Hematopoietic multipotent progenitor cell treated with erythropoietin and hydrocortisone succinate and interleukin-3 and kit ligand, for 15 days (in vitro differentiated cells): ENCODE measurements around the gene MUC3A.
"Not testable (repeated sequence)": the region's sequence is repeated elsewhere in the genome, so short reads cannot be mapped to it uniquely, and the experiment has no call there.

Experiments used
- DNase-seq: peaks from one replicate; pipeline ENCODE4 v3.0.0-alpha.2; 2015; ENCODE audit warnings: low spot score

MUC3A gene, protein sequence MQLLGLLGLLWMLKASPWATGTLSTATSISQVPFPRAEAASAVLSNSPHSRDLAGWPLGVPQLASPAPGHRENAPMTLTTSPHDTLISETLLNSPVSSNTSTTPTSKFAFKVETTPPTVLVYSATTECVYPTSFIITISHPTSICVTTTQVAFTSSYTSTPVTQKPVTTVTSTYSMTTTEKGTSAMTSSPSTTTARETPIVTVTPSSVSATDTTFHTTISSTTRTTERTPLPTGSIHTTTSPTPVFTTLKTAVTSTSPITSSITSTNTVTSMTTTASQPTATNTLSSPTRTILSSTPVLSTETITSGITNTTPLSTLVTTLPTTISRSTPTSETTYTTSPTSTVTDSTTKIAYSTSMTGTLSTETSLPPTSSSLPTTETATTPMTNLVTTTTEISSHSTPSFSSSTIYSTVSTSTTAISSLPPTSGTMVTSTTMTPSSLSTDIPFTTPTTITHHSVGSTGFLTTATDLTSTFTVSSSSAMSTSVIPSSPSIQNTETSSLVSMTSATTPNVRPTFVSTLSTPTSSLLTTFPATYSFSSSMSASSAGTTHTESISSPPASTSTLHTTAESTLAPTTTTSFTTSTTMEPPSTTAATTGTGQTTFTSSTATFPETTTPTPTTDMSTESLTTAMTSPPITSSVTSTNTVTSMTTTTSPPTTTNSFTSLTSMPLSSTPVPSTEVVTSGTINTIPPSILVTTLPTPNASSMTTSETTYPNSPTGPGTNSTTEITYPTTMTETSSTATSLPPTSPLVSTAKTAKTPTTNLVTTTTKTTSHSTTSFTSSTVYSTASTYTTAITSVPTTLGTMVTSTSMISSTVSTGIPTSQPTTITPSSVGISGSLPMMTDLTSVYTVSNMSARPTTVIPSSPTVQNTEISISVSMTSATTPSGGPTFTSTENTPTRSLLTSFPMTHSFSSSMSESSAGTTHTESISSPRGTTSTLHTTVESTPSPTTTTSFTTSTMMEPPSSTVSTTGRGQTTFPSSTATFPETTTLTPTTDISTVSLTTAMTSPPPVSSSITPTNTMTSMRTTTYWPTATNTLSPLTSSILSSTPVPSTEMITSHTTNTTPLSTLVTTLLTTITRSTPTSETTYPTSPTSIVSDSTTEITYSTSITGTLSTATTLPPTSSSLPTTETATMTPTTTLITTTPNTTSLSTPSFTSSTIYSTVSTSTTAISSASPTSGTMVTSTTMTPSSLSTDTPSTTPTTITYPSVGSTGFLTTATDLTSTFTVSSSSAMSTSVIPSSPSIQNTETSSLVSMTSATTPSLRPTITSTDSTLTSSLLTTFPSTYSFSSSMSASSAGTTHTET (N-terminal part only)

DNA sequence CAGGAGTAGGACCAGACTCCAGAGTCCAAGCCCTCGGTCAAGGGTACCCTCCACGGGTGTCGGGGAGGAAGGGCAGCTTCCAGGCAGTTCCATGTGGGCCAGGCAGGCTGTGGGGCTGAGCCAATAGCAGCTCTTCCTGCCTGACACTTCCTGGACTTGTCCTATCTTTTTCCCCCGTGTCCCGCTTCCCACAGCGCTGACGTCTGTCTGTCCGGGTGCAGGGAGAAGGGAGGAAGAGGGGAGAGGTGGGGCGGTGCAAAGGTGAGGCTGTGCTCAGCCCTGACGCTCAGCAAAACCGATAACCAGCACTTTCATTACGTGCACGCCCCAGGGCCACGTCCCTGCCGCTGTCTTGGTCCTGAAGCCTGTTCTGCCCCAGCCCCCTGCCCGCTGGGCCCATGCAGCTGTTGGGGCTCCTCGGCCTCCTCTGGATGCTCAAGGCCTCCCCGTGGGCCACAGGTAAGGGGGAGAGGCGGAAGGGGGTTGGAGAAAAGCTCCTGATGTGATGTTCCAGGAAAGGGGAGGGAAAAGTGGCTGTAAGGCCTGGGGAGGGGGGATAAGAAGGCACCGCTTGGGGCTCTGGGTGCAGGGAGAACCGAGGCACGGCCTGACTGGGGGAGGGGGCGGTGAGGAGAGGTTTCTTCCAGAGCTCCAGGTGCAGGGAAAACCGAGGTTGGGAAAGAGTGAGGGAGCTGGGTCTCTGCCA lies at the start of gene MUC3A:
MUC3A (plus strand) TSS at position 308 of the 706 bp plus-strand sequence; CDS start at position 399, 91 bp downstream.
- DNase-seq, result no peak

DNA sequence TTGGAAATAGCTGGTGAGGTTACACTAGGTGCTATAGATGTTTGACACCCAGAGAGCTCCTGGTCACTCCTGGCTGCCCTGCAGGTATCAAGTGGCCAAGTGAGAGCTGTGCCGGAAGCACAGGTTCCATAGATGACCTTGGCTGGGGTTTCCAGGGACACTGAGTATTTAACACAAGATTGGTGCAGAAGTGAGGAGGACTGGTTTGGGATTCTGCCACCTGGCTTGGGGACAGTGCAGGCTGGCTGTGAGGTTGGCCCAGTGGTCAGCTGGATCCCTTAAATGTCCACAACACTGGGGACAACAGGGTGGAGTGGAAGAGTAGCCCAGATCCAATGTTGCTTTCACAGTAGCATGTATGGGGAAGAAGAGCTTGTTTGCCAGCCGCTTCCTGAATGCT lies 48.4 kb upstream of the MUC3A start:
- no peak for DNase-seq

DNA sequence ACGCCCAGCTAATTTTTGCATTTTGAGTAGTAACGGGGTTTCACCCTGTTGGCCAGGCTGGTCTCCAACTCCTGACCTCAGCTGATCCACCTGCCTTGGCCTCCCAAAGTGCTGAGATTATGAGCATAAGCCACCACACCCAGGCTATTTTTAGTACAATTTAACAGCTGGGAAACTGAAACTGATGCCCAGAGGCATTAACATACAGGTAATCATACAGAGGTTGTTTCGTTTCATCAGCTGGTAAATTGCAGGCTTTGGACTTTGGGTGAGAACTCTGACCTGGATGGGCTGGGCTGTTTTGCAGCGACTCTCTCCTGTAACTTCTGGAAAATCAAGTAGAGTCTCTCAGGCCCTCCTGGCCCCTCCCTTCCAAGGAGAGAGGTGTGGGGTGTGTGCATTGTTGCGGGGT lies 47.4 kb upstream of the MUC3A start:
- no peak for DNase-seq

DNA sequence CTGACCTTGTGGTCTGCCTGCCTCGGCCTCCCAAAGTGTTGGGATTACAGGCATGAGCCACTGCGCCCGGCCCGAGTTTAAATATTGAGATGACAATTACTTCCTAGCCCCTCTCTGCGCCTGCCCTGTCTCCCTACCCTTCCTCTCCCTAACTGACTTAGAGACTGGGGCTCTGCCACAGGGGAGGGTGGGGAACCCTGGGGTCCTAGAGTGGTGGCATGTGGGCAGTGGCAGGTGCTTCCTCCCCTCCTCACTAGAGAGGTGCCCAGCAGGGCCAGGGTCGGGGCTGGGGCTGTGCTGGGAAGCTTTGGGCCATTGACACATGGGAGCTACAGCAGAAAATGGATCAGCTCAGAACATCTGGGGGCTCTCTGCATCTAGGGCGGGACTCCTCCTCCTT lies 46.7 kb upstream of the MUC3A start:
- DNase-seq, result no peak

- DNase-seq, result no peak
Observed at GRCh38 chr7:100908512-100908911, 40.8 kb upstream of the MUC3A start.

GRCh38 chr7:100910443-100910842 lies 38.9 kb upstream of the MUC3A start:
- DNase-seq, result not testable (repeated sequence)

DNA sequence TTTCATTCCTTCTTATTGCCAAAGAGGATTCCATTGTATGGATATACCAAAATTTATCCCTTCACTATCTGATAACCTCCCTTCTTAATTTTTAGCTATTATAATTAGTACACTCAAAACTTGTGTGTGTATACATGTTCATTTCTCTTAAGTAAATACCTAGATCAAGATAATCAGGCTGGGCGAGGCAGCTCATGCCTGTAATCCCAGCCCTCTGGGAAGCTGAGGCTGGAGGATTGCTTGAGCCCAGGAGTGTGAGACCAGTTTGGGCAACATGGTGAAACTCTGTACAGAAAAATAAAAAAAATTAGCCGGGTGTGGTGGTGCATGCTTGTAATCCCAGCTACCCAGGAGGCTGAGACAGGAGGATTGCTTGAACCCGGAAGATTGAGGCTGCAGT lies 37.9 kb upstream of the MUC3A start:
- DNase-seq, result no peak

DNA sequence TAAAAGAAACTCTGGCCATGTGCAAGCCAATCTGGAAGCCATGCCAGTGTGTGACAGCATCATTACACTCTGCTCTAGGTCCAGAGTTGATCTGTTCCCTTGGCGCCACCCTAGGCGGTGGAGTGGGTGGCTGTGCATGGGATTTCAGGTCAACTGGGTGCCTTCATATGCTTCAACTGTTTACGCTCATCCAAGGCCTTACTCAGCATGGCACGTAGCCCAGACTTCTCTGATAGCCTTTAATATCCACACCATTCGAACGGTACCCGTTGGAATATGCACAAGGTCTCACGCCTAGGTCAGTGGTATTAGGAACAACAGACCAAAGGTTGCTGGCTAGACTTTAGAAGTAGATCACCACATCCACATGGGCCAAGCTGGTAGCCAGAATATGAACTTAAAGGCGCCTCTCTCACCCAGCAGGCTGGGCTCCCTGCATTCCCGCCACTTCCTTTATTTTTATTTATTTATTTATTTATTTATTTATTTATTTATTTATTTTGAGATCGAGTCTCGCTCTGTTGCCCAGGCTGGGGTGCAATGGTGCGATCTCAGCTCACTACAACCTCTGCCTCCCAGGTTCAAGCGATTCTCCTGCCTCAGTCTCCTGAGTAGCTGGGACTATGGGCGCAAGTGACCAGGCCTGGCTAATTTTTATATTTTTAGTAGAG lies 35.0 kb upstream of the MUC3A start:
- no peak for DNase-seq

DNA sequence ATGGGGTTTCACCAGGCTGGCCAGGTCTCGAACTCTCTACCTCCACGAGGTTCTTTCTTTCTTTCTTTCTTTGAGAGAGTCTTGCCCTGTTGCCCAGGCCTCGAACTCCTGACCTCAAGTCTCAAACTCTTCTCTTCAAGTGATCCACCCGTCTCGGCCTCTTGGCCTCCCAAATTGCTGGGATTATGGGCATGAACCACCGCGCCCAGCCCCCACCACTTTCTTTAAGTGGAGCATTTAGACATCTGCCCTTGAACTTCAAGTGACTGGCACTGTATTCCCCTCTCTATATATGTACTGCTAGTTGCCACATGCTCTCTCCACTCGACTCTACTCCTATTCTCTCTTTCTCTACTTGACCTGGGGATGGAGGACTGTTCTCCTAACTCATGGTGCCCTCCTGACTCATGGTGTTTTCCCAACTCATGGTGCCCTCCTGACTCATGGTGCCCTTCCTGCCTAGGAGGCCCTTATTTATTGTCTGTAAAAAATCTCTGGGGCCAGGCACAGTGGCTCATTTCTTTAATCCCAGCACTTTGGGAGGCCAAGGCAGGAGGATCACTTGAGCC lies 34.4 kb upstream of the MUC3A start:
- peak; percentile 19 for DNase-seq

GRCh38 chr7:100919335-100919734 lies 30.0 kb upstream of the MUC3A start:
- DNase-seq, result not testable (repeated sequence)

DNA sequence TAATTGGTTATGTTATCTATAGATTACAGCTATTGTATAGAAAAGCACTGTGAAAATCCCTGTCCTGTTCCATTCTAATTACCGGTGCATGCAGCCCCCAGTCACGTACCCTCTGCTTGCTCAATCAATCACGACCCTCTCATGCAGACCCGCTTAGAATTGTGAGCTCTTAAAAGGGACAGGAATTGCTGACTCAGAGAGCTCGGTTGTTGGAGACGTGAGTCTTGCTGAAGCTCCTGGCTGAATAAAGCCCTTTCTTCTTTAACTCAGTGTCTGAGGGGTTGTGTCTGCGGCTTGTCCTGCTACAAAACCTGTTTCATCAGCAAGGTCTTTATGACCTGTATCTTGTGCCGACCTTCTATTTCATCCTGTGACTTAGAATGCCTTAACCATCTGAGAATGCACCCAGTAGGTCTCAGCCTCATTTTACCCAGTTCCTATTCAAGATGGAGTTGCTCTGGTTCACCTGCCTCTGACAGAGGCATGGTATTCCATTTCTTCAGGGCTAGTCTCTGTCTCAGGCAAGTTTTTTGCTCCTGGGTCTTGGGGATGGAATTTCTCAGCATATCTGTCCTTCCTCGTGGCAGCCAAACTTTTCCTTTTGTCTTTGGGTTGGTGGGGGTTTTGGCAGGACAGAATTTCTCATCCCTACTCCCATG lies 29.4 kb upstream of the MUC3A start:
- not testable (repeated sequence) for DNase-seq

- no peak for DNase-seq
Observed at GRCh38 chr7:100921039-100921438, 28.3 kb upstream of the MUC3A start.

GRCh38 chr7:100923616-100924015 lies 25.7 kb upstream of the MUC3A start:
- DNase-seq, result not testable (repeated sequence)

GRCh38 chr7:100929808-100930174 lies 19.5 kb upstream of the MUC3A start:
- no peak for DNase-seq

DNA sequence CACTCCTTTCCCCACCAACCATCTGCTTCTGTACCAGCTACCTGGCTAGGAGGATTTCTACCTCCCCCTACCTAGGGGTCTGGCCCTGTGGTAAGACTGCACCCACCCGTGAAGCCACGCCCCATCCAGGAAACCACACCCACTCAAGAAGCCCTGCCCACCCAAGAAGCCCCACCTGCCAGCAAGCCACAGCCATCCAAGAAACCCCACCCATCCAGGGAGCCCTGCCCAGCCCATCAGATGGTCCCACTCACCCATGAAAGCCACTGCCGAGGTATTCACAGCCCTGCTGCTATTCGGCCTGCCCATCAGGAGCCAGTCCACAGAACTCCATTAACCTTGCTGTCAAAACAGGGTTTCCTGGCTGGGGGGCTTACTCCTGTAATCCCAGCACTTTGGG lies 15.6 kb upstream of the MUC3A start:
- DNase-seq, result no peak

GRCh38 chr7:100935381-100935780 lies 14.0 kb upstream of the MUC3A start:
- not testable (repeated sequence) for DNase-seq

DNA sequence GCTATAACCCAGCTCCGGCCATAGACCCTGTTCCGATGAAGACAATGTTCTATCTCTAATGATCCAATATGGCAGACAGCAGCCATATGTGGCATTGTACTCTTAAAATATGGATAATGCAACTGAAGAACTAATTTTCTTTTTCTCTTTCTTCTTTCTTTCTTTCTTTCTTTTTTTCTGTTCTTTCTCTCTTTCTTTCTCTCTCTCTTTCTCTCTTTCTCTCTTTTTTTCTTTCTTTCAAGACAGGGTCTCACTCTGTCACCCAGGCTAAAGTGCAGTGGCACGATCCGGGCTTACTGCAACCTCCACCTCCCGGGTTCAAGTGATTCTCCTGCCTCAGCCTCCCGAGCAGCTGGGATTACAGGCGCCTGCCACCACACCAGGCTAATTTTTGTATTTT lies 13.2 kb upstream of the MUC3A start:
- DNase-seq, result not testable (repeated sequence)

DNA sequence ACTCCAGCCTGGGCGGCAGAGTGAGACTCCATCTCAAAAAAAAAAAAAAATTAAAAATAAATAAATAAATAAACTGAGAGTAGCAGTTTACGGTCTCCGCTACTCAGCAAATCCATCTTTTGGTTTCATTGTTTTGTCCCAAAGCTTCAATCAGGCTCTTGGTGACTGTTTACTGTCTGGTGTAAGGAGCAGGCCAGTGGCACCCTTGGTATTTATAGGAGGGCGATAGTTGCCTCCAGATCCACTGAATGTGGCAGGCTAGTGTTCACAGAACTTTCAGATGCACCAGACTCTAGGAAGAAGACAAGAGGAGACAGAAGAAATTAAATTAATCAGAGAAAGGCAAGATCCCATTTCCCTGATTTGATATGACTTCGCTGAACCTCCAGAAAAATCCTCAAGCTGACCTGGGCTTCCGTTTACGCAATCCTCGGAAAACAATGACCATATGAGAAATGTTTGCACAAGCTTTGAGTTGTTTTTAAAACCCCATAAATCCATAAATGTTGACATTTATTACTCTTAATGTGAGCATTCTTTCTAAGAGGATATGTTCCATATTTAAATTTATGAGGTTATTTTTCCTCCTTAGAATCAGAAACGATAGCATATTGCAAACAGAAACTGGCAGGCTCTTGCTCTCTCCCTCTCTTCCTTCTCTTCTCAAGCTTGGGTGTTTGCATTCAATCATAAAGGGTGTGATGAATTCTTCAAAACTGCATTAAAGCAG lies 7.1 kb upstream of the MUC3A start:
- no peak for DNase-seq

- DNase-seq, result no peak
Observed at GRCh38 chr7:100943693-100944092, 5.6 kb upstream of the MUC3A start.
